Type B pancreatic cell (in vitro differentiated cells): ENCODE measurements around the gene SYF2. TPM values are rescaled to one million over a fixed set of nuclear protein-coding genes. Genes with fewer than 3 reads are reported as not detected.
A peak's percentile ranks its signal among the peaks of the same experiment; 100 is the strongest.

Source experiments
- DNase-seq: peaks from one replicate; pipeline ENCODE4 v3.0.0; 2021; ENCODE audit warnings: mixed read lengths; ENCODE audit not compliant: unreplicated experiment; ENCODE audit errors: extremely low spot score
- H3K27ac Mint-ChIP-seq: 2 replicates; pipeline ENCODE4 v1.8.0; 2021; ENCODE audit warnings: mild to moderate bottlenecking, mixed read lengths
- H3K27me3 Mint-ChIP-seq: 2 replicates; pipeline ENCODE4 v1.8.0; 2021; ENCODE audit warnings: mixed read lengths
- H3K36me3 Mint-ChIP-seq: 2 replicates; pipeline ENCODE4 v1.8.0; 2021; ENCODE audit warnings: mixed read lengths
- H3K4me1 Mint-ChIP-seq: one replicate; pipeline ENCODE4 v1.8.0; 2021; ENCODE audit warnings: mixed read lengths; ENCODE audit not compliant: unreplicated experiment
- H3K4me3 Mint-ChIP-seq: 2 replicates; pipeline ENCODE4 v1.8.0; 2021; ENCODE audit warnings: mild to moderate bottlenecking, mixed read lengths
- H3K9me3 Mint-ChIP-seq: 2 replicates; pipeline ENCODE4 v1.8.0; 2021; ENCODE audit warnings: mixed read lengths
- CTCF ChIP-seq: fragments of 200-600 bp; sonication (generic); conservative IDR thresholded peaks from 2 replicates; pipeline ENCODE4 v1.5.0; 2021; ENCODE audit warnings: antibody characterized with exemption, mild to moderate bottlenecking
- total RNA-seq: library from RNA; stranded (reverse); gene quantifications from 2 replicates; pipeline ENCODE4 v1.2.1, GENCODE V29; 2021; ENCODE audit warnings: low replicate concordance

Gene SYF2
- total RNA-seq, 1 donor from 2014 or later = 33.7 TPM

GRCh38 chr1:25187077-25187476, 45.2 kb downstream of the SYF2 start:
- TF ChIP-seq CTCF = no peak
- H3K4me1 Mint-ChIP-seq = peaks cover 12% of the 10 kb centered on the region
- no peaks in the 10 kb centered on the region for H3K9me3 Mint-ChIP-seq
- H3K4me3 Mint-ChIP-seq = no peak overlapping the region
- peaks cover 6% of the 10 kb centered on the region for H3K27me3 Mint-ChIP-seq
- H3K27ac Mint-ChIP-seq = no peak overlapping the region
- no peak for DNase-seq
- no peaks in the 10 kb centered on the region for H3K36me3 Mint-ChIP-seq

- Mint-ChIP-seq H3K27ac (peak overlapping the region; percentile 26), H3K4me3 (no peak overlapping the region), H3K27me3 (peaks cover 6% of the 10 kb centered on the region), H3K36me3 (no peaks in the 10 kb centered on the region), H3K4me1 (peaks cover 12% of the 10 kb centered on the region), H3K9me3 (no peaks in the 10 kb centered on the region)
- TF ChIP-seq CTCF = no peak
- no peak for DNase-seq
Measured at GRCh38 chr1:25186161-25187007, 45.9 kb downstream of the SYF2 start.

GRCh38 chr1:25185409-25186160, 46.7 kb downstream of the SYF2 start:
- Mint-ChIP-seq H3K4me3 (no peak overlapping the region), H3K27ac (peak overlapping the region; percentile 26), H3K4me1 (peaks cover 12% of the 10 kb centered on the region), H3K9me3 (no peaks in the 10 kb centered on the region), H3K36me3 (no peaks in the 10 kb centered on the region), H3K27me3 (peaks cover 6% of the 10 kb centered on the region)
- no peak for DNase-seq
- no peak for TF ChIP-seq CTCF

GRCh38 chr1:25184001-25184762, 48.1 kb downstream of the SYF2 start:
- no peak for TF ChIP-seq CTCF
- Mint-ChIP-seq H3K4me3 (no peak overlapping the region), H3K27me3 (no peaks in the 10 kb centered on the region), H3K4me1 (peaks cover 12% of the 10 kb centered on the region), H3K9me3 (no peaks in the 10 kb centered on the region), H3K27ac (no peak overlapping the region), H3K36me3 (no peaks in the 10 kb centered on the region)
- DNase-seq = no peak

- no peak for DNase-seq
- H3K4me1 Mint-ChIP-seq = peaks cover 12% of the 10 kb centered on the region
- no peaks in the 10 kb centered on the region for H3K27me3 Mint-ChIP-seq
- H3K4me3 Mint-ChIP-seq = no peak overlapping the region
- H3K9me3 Mint-ChIP-seq = no peaks in the 10 kb centered on the region
- H3K36me3 Mint-ChIP-seq = no peaks in the 10 kb centered on the region
- TF ChIP-seq CTCF = no peak
- no peak overlapping the region for H3K27ac Mint-ChIP-seq
Measured at GRCh38 chr1:25183126-25183980, 48.9 kb downstream of the SYF2 start.
